ENCODE results near the gene SYTL3. TPM values are rescaled to one million over a fixed set of nuclear protein-coding genes. Genes with fewer than 3 reads are reported as not detected.

SYTL3 gene
- total RNA-seq, 1 experiment from 2014 or later: 0.28 TPM

- POLR2A ChIA-PET: interaction anchor here (0.5 kb wide), 1 partner anchor 14 kb away, joined by 4 read pairs; the partner anchor contains the start of gene EZR
- DNase-seq (ENCODE audit: low spot score) (no peak), ATAC-seq (no peak)
- H3K36me3 Mint-ChIP-seq: peaks cover 9% of the 10 kb centered on the region
- CTCF ChIA-PET: no interaction called here
- TF ChIP-seq ZBTB21 (CRISPR knock-in tag; IDR thresholded peaks at IDR 0.05; ENCODE audit: borderline replicate concordance) (no peak), ARID4B (CRISPR knock-in tag; IDR thresholded peaks at IDR 0.05; ENCODE audit: borderline replicate concordance) (no peak), ETV6 (CRISPR knock-in tag; IDR thresholded peaks at IDR 0.05) (no peak), ZNF423 (CRISPR knock-in tag; IDR thresholded peaks at IDR 0.05) (no peak), HMGXB4 (CRISPR knock-in tag; IDR thresholded peaks at IDR 0.05) (no peak), ATF6 (CRISPR knock-in tag; IDR thresholded peaks at IDR 0.05) (no peak)
- H3K4me3 Mint-ChIP-seq: peak overlapping the region; percentile 32
- peaks cover 96% of the 10 kb centered on the region for H3K4me1 Mint-ChIP-seq
- peak overlapping the region; percentile 61 for H3K27ac Mint-ChIP-seq
- no peaks in the 10 kb centered on the region for H3K9me3 Mint-ChIP-seq
- H3K27me3 Mint-ChIP-seq (ENCODE audit: low read depth): no peaks in the 10 kb centered on the region
These were observed 156.0 kb downstream of the SYTL3 start for GRCh38 chr6:158805698-158806377.

GRCh38 chr6:158807515-158808441 lies 157.9 kb downstream of the SYTL3 start:
- no peak for DNase-seq (ENCODE audit: low spot score)
- TF ChIP-seq HMGXB4 (CRISPR knock-in tag; IDR thresholded peaks at IDR 0.05): 0 out of 2 replicates have a peak, but pooled peaks have one; percentile 25
- 0 out of 2 replicates have a peak, but pooled peaks have one; percentile 33 for TF ChIP-seq NFATC4 (CRISPR knock-in tag; IDR thresholded peaks at IDR 0.05)
- TF ChIP-seq TCF7 (CRISPR knock-in tag; IDR thresholded peaks at IDR 0.05; ENCODE audit: low read depth): no peak
- Mint-ChIP-seq H3K36me3 (peaks cover 14% of the 10 kb centered on the region), H3K27me3 (ENCODE audit: low read depth) (no peaks in the 10 kb centered on the region), H3K4me3 (no peak overlapping the region), H3K9me3 (no peaks in the 10 kb centered on the region), H3K4me1 (peaks cover 95% of the 10 kb centered on the region), H3K27ac (peak overlapping the region; percentile 88)
- no peak; the same call in 1 of the 2 replicates for ATAC-seq
- POLR2A ChIA-PET: interaction anchor here (1.1 kb wide), 1 partner anchor 61 kb away, joined by 4 read pairs; no protein-coding TSS in a partner anchor
- CTCF ChIA-PET: interaction anchor here (0.6 to 2.4 kb wide), 4 partner anchors 15 to 669 kb away, joined by 3 to 12 read pairs (median 4); no protein-coding TSS in a partner anchor

Measured in WTC11 (cell line).